HEK293 (cell line): Measurements from ENCODE around the gene KCNT1.

Experiments
- CTCF ChIA-PET: fragments of 350-600 bp; formaldehyde crosslinking; extraction: SDS; loops from one replicate; lab custom pipeline; 2021; ENCODE audit warnings: antibody characterized with exemption; lab: Yijun Ruan, JAX
- POLR2A ChIA-PET: fragments of 300-600 bp; formaldehyde crosslinking; extraction: SDS; loops from one replicate; lab custom pipeline; 2020; ENCODE audit warnings: antibody characterized with exemption, inconsistent platforms; lab: Yijun Ruan, JAX
- H3K27ac ChIP-seq: fragments of 200-500 bp; sonication (Bioruptor generic); 2 replicates; pipeline ENCODE4 v1.5.1; 2014; ENCODE audit warnings: low read depth, low read length, control low read depth, inconsistent platforms; ENCODE audit errors: extremely low read depth
- H3K36me3 ChIP-seq, 2 experiments: fragments of 200-500 bp in 1 of 2; sonication (Bioruptor generic) in 1 of 2; 1 replicate in 1 of 2; 2 replicates in 1 of 2; pipeline ENCODE4 v1.5.1; 2014 to 2017; ENCODE audit warnings: inconsistent platforms in 2 of 2, low read length in 2 of 2; ENCODE audit not compliant: control insufficient read depth in 2 of 2, insufficient read depth in 1 of 2
- H3K4me1 ChIP-seq: fragments of 200-500 bp; sonication (Bioruptor generic); 2 replicates; pipeline ENCODE4 v1.5.1; 2014; ENCODE audit warnings: mild to moderate bottlenecking, low read length, inconsistent platforms; ENCODE audit not compliant: control insufficient read depth, insufficient read depth
- H3K4me3 ChIP-seq: 2 replicates; pipeline ENCODE4 v1.5.1; 2011; ENCODE audit warnings: low read depth, mild to moderate bottlenecking, control low read depth, low read length, moderate library complexity
- H3K9me3 ChIP-seq: fragments of 200-500 bp; sonication (Bioruptor generic); 2 replicates; pipeline ENCODE4 v1.5.1; 2014; ENCODE audit warnings: low read depth, low read length, inconsistent platforms; ENCODE audit not compliant: control insufficient read depth, insufficient read depth
- BCL11A ChIP-seq: fragments of 450-650 bp; formaldehyde crosslinking; IDR thresholded peaks from 2 replicates; pipeline ENCODE4 v1.5.1; 2016; ENCODE audit warnings: low read depth, missing biosample characterization, missing genetic modification characterization
- KLF10 ChIP-seq: fragments of 450-650 bp; IDR thresholded peaks from 2 replicates; pipeline ENCODE4 v1.5.1; 2018; ENCODE audit warnings: missing biosample characterization, mild to moderate bottlenecking, missing genetic modification characterization
- KLF7 ChIP-seq: fragments of 450-650 bp; formaldehyde crosslinking; IDR thresholded peaks from 2 replicates; pipeline ENCODE4 v1.5.1; 2016; ENCODE audit warnings: missing biosample characterization, missing genetic modification characterization, borderline replicate concordance
- OSR2 ChIP-seq: fragments of 450-650 bp; formaldehyde crosslinking; IDR thresholded peaks from 2 replicates; pipeline ENCODE4 v1.5.1; 2016; ENCODE audit warnings: missing biosample characterization, missing genetic modification characterization
- SCRT1 ChIP-seq: fragments of 450-650 bp; formaldehyde crosslinking; IDR thresholded peaks from 2 replicates; pipeline ENCODE4 v1.5.1; 2016; ENCODE audit warnings: missing biosample characterization, missing genetic modification characterization, borderline replicate concordance
- ZBTB1 ChIP-seq: fragments of 450-650 bp; formaldehyde crosslinking; IDR thresholded peaks from 2 replicates; pipeline ENCODE4 v1.5.1; 2016; ENCODE audit warnings: missing biosample characterization, missing genetic modification characterization
- ZBTB8A ChIP-seq: fragments of 450-650 bp; formaldehyde crosslinking; IDR thresholded peaks from 2 replicates; pipeline ENCODE4 v1.5.1; 2016; ENCODE audit warnings: missing biosample characterization, missing genetic modification characterization
- ZFP41 ChIP-seq: fragments of 450-650 bp; formaldehyde crosslinking; IDR thresholded peaks from 2 replicates; pipeline ENCODE4 v1.5.1; 2016; ENCODE audit warnings: missing biosample characterization, missing genetic modification characterization, borderline replicate concordance
- ZNF132 ChIP-seq: fragments of 450-650 bp; formaldehyde crosslinking; IDR thresholded peaks from 2 replicates; pipeline ENCODE4 v1.5.1; 2017; ENCODE audit warnings: missing biosample characterization, missing genetic modification characterization, borderline replicate concordance
- ZNF140 ChIP-seq: fragments of 450-650 bp; formaldehyde crosslinking; IDR thresholded peaks from 2 replicates; pipeline ENCODE4 v1.5.1; 2016; ENCODE audit warnings: missing biosample characterization, missing genetic modification characterization
- ZNF157 ChIP-seq: fragments of 450-650 bp; formaldehyde crosslinking; IDR thresholded peaks from 2 replicates; pipeline ENCODE4 v1.5.1; 2016; ENCODE audit warnings: missing biosample characterization, missing genetic modification characterization
- ZNF211 ChIP-seq: fragments of 450-650 bp; formaldehyde crosslinking; IDR thresholded peaks from 2 replicates; pipeline ENCODE4 v1.5.1; 2016; ENCODE audit warnings: low read depth, missing biosample characterization, missing genetic modification characterization
- ZNF324 ChIP-seq: fragments of 450-650 bp; formaldehyde crosslinking; IDR thresholded peaks from 2 replicates; pipeline ENCODE4 v1.5.1; 2016; ENCODE audit warnings: missing biosample characterization, missing genetic modification characterization
- ZNF354C ChIP-seq: fragments of 450-650 bp; formaldehyde crosslinking; IDR thresholded peaks from 2 replicates; pipeline ENCODE4 v1.5.1; 2016; ENCODE audit warnings: missing biosample characterization, missing genetic modification characterization, low read depth, borderline replicate concordance
- ZNF37A ChIP-seq: fragments of 450-650 bp; IDR thresholded peaks from 2 replicates; pipeline ENCODE4 v1.5.1; 2018; ENCODE audit warnings: missing biosample characterization, missing genetic modification characterization
- ZNF501 ChIP-seq: fragments of 450-650 bp; formaldehyde crosslinking; IDR thresholded peaks from 2 replicates; pipeline ENCODE4 v1.5.1; 2016; ENCODE audit warnings: missing biosample characterization, missing genetic modification characterization
- ZNF510 ChIP-seq: fragments of 450-650 bp; formaldehyde crosslinking; IDR thresholded peaks from 2 replicates; pipeline ENCODE4 v1.5.1; 2018; ENCODE audit warnings: mild to moderate bottlenecking, missing genetic modification characterization, missing biosample characterization; ENCODE audit not compliant: insufficient replicate concordance
- ZNF530 ChIP-seq: fragments of 450-650 bp; formaldehyde crosslinking; IDR thresholded peaks from 2 replicates; pipeline ENCODE4 v1.5.1; 2016; ENCODE audit warnings: low read depth, missing biosample characterization, missing genetic modification characterization
- ZNF555 ChIP-seq: fragments of 450-650 bp; formaldehyde crosslinking; conservative IDR thresholded peaks from 2 replicates; pipeline ENCODE4 v1.5.1; 2017; ENCODE audit warnings: missing biosample characterization, mild to moderate bottlenecking, missing genetic modification characterization, inconsistent platforms
- ZNF561 ChIP-seq: fragments of 450-650 bp; IDR thresholded peaks from 2 replicates; pipeline ENCODE4 v1.5.1; 2018; ENCODE audit warnings: missing biosample characterization, missing genetic modification characterization, borderline replicate concordance
- ZNF585B ChIP-seq: fragments of 450-650 bp; formaldehyde crosslinking; IDR thresholded peaks from 2 replicates; pipeline ENCODE4 v1.5.1; 2016; ENCODE audit warnings: missing biosample characterization, missing genetic modification characterization
- ZNF621 ChIP-seq: fragments of 450-650 bp; formaldehyde crosslinking; IDR thresholded peaks from 2 replicates; pipeline ENCODE4 v1.5.1; 2017; ENCODE audit warnings: missing biosample characterization, missing genetic modification characterization
- ZNF624 ChIP-seq: fragments of 450-650 bp; formaldehyde crosslinking; IDR thresholded peaks from 2 replicates; pipeline ENCODE4 v1.5.1; 2017; ENCODE audit warnings: missing biosample characterization, missing genetic modification characterization
- ZNF654 ChIP-seq: fragments of 450-650 bp; formaldehyde crosslinking; IDR thresholded peaks from 2 replicates; pipeline ENCODE4 v1.5.1; 2016; ENCODE audit warnings: low read depth, missing biosample characterization, missing genetic modification characterization
- ZNF660 ChIP-seq: fragments of 450-650 bp; IDR thresholded peaks from 2 replicates; pipeline ENCODE4 v1.5.1; 2018; ENCODE audit warnings: missing biosample characterization, mild to moderate bottlenecking, missing genetic modification characterization
- ZNF843 ChIP-seq: fragments of 450-650 bp; formaldehyde crosslinking; IDR thresholded peaks from 2 replicates; pipeline ENCODE4 v1.5.1; 2016; ENCODE audit warnings: missing biosample characterization, missing genetic modification characterization
- TF ChIP-seq, protein P1 (sequence below): fragments of 450-650 bp; formaldehyde crosslinking; IDR thresholded peaks from 2 replicates; pipeline ENCODE4 v1.5.1; 2017; ENCODE audit warnings: missing biosample characterization, mild to moderate bottlenecking, missing genetic modification characterization, moderate library complexity
- TF ChIP-seq, protein P2 (sequence below): fragments of 450-650 bp; formaldehyde crosslinking; IDR thresholded peaks from 2 replicates; pipeline ENCODE4 v1.5.1; 2016; ENCODE audit warnings: missing biosample characterization, missing genetic modification characterization

Gene KCNT1

DNA sequence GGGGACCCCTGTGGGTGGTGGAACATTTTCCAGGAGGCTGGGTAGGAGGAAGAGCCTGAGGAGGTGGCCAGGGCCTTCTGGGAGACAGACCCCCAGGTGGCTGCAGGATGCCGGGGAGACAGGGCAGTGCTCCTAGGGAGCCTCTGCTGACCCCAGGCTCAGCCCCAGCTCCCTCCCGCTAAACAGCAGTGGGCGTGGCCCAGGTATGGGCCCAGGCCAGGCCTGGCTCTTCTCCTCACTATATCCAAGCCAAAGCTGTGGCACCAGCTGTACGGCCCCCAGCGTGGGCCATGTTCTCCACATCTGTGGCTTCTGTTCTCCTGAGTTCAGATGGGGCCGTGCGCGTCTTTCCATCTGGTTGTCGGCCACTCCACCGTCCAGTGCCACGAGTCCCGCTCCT lies 58.5 kb downstream of the KCNT1 start (continued):
- TF ChIP-seq ZNF157 (tag by site-specific recombination): no peak
- TF ChIP-seq ZNF585B (tag by site-specific recombination): no peak
- TF ChIP-seq ZNF555 (tag by site-specific recombination): no peak
- TF ChIP-seq ZBTB8A: no peak
- TF ChIP-seq ZNF624: no peak
- TF ChIP-seq ZNF211: no peak
- TF ChIP-seq ZNF37A (tag by site-specific recombination): no peak
- no peak for TF ChIP-seq ZNF354C (tag by site-specific recombination)
- no peak for TF ChIP-seq ZNF140 (tag by site-specific recombination)
- no peak for TF ChIP-seq ZNF501 (tag by site-specific recombination)
- no peak for TF ChIP-seq ZNF654

DNA sequence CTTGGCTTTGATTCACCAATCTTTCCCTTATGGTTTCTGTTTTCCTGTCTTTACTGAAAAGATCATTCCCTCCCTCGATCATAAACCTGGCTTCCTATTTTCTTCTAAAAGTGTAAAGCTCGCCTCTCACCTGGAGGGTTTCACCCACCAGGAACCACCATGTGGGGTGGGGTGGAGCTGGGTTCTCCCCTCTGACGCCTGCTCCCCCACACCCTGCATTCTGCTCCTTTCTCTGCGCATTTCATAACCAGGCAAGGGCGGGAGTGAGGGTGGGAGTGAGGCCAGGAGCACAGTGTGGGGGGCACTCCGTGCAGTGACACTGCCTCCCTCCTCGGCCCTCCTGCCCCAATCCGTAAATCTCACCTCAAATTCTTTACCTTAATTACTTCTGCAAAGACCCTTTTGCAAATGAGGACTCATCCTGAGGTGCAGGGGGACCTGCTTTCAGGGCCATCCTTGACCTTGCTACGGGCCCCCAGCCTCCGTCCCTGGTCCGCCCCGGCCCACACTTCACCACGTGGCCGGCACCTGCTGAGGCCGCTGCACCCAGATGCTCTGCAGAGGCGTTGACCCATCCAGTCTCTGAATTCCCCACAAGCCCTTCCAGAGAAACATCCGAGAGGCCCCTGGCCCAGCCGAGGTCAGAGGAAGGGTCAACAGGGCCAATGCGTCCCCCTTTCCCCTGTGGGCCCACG lies 59.3 kb downstream of the KCNT1 start:
- H3K36me3 ChIP-seq: no peaks in the 10 kb centered on the region
- H3K27ac ChIP-seq: no peak overlapping the region
- no peaks in the 10 kb centered on the region for H3K4me1 ChIP-seq
- ChIA-PET CTCF (interaction anchor here (0.7 kb wide), 1 partner anchor 164 kb away, joined by 3 read pairs; no protein-coding TSS in a partner anchor), POLR2A (no interaction called here)
- H3K9me3 ChIP-seq: no peaks in the 10 kb centered on the region
- TF ChIP-seq KLF10 (tag by site-specific recombination): no peak
- no peak for TF ChIP-seq ZNF324
- TF ChIP-seq BCL11A (tag by site-specific recombination): no peak
- no peak for TF ChIP-seq KLF7
- no peak overlapping the region for H3K4me3 ChIP-seq

DNA sequence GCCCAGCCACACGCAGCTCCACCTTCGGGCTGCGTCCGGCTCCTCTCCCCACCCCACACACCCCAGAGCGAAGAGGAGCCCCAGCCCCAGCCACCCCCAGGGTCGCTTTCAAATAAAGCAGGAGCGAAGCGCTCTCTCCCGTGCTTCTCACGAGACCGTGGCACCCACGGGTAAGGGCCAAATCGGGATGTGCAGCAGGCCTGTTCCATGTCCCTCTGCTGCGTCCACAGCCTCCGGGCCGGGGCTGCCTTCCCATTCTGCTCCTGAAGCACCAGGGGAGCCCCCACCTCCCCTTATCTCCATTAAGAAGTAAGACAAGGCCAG lies 59.8 kb downstream of the KCNT1 start:
- CTCF ChIA-PET: interaction anchor here (1.2 kb wide), 1 partner anchor 35 kb away, joined by 4 read pairs; no protein-coding TSS in a partner anchor
- TF ChIP-seq, protein P1, sequence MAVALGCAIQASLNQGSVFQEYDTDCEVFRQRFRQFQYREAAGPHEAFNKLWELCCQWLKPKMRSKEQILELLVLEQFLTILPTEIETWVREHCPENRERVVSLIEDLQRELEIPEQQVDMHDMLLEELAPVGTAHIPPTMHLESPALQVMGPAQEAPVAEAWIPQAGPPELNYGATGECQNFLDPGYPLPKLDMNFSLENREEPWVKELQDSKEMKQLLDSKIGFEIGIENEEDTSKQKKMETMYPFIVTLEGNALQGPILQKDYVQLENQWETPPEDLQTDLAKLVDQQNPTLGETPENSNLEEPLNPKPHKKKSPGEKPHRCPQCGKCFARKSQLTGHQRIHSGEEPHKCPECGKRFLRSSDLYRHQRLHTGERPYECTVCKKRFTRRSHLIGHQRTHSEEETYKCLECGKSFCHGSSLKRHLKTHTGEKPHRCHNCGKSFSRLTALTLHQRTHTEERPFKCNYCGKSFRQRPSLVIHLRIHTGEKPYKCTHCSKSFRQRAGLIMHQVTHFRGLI (tag by site-specific recombination): no peak
- TF ChIP-seq, protein P2, sequence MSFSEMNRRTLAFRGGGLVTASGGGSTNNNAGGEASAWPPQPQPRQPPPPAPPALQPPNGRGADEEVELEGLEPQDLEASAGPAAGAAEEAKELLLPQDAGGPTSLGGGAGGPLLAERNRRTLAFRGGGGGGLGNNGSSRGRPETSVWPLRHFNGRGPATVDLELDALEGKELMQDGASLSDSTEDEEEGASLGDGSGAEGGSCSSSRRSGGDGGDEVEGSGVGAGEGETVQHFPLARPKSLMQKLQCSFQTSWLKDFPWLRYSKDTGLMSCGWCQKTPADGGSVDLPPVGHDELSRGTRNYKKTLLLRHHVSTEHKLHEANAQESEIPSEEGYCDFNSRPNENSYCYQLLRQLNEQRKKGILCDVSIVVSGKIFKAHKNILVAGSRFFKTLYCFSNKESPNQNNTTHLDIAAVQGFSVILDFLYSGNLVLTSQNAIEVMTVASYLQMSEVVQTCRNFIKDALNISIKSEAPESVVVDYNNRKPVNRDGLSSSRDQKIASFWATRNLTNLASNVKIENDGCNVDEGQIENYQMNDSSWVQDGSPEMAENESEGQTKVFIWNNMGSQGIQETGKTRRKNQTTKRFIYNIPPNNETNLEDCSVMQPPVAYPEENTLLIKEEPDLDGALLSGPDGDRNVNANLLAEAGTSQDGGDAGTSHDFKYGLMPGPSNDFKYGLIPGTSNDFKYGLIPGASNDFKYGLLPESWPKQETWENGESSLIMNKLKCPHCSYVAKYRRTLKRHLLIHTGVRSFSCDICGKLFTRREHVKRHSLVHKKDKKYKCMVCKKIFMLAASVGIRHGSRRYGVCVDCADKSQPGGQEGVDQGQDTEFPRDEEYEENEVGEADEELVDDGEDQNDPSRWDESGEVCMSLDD: no peak
- TF ChIP-seq ZNF843 (tag by site-specific recombination) (no peak), ZNF660 (no peak), SCRT1 (no peak), OSR2 (tag by site-specific recombination) (no peak), ZNF132 (tag by site-specific recombination) (no peak), ZNF561 (no peak), ZNF530 (no peak), ZFP41 (tag by site-specific recombination) (no peak), ZBTB1 (tag by site-specific recombination) (no peak), ZNF621 (no peak), ZNF510 (tag by site-specific recombination) (no peak)
- TF ChIP-seq, all 188 proteins: peak for 0
- Histone ChIP-seq H3K9me3 (no peaks in the 10 kb centered on the region), H3K27ac (no peak overlapping the region), H3K4me3 (no peak overlapping the region), H3K4me1 (no peaks in the 10 kb centered on the region), H3K36me3 (no peaks in the 10 kb centered on the region)
- POLR2A ChIA-PET: no interaction called here
